SKM-1 (cell line): Measurements from ENCODE around the gene ECHDC3.
"Not testable (repeated sequence)": the region's sequence is repeated elsewhere in the genome, so short reads cannot be mapped to it uniquely, and the experiment has no call there.

Experiments used
- DNase-seq: peaks from one replicate; lab custom pipeline; 2025; ENCODE audit not compliant: unreplicated experiment; lab: John Stamatoyannopoulos, UW

Gene ECHDC3

DNA sequence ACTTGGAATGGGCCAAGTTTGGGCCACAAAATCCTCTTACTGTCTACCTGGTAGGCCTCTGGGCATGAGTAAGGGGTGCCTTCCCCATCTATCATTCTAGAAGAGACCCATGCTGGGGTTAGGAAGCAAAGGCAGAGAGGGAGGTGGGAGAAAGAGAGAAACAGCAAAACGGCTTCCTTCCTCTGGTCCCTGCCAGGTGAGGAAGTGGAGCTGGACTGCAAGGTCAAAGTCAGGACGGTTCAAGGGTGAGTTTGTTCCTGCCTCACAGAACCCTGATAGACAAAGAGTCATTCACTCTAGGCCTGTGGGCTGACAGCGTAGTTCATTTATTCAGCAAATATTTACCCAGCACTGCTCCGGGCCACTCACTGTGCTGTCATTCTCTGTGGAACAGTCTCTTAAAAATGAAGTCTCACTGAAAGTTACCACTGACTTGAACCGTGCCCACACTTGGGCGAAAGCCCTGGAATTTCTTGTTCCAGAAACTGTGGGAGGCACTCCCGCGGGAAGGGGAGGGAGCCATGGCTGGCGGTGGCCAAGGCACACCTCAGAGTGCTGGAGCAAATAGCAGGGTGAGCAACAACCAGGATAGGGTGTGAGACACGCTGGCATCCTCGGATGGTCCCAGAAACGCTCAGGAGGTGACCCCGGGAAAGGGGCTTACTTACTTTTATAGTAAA lies 26.2 kb upstream of the ECHDC3 start:
- DNase-seq: no peak

DNA sequence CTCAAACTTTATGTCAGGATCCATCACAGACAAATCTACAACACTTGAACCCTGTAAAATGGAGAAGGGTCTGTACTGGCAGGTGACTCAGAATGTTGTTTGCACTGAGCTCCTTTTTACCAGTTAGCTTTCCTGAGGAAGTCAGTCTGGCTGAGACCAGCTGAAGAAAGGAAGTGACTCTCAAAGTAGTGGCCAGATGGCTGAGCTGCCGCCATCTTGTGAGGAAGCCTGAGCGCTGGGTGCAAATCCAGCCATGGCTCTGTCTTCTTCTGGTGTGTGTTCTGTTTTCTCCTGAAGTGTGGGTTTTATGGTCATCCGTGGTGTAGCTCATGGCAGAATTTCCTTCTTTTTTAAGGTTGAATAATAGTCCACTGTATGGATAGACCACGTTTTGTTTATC lies 25.5 kb upstream of the ECHDC3 start:
- DNase-seq: no peak

DNA sequence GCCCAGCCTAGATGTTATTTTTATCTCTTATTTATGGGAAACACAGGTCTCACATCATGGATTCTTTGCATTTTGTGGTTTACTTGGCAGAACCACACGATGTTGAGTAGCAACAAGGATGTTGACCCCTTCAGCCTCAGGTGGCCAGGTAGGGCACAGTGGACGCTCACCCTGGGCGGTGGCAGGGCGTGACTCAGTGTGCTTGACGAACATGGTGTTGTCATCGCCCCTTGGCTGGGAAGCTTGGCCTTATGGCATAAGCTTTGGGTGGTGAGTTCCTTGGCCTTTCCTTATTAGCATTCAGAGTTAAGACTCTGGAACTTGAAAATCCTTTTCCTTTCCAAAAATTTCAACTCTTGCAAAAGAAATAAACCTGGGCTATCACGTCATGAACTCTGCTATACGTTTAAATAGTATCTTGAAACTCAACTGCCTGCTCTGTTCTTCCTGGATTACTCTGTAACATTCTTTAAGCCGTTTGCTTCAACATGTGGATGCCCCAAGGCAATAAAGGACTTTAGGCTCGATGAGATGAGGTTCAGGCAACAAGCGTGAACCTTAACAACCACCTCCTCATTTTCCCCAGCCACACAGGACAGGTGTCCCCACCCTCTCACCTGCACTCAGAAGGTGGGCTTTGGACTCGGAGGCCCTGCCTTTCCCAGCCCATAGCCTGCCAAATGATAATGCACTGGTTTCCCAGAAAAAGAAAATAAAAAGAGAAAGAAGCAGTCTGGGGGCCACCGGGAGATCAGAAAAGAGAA lies 22.5 kb upstream of the ECHDC3 start:
- no peak for DNase-seq

DNA sequence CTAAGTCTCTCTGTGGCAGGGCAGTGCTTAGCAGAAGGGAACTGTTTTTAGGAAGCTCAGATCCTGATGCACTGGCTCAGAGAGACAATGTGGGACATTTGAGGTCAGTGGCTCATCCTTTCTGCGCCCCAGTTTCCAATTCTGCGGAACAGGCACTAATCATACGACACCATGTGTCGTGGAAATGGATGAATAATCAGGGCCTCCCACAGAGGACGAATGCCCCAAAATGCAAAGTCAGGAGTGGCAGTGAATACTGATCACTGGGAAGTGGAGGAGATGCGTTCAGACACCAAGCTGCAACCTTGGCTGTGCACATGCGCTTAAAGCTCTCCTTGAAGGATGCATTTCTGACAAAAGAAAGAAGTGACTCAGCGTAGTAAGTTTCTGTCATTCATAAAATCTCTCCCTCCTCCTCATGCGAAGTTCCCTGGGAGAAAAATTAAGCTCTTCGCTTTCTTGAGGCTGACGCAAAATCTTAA lies 21.9 kb upstream of the ECHDC3 start:
- DNase-seq: no peak

DNA sequence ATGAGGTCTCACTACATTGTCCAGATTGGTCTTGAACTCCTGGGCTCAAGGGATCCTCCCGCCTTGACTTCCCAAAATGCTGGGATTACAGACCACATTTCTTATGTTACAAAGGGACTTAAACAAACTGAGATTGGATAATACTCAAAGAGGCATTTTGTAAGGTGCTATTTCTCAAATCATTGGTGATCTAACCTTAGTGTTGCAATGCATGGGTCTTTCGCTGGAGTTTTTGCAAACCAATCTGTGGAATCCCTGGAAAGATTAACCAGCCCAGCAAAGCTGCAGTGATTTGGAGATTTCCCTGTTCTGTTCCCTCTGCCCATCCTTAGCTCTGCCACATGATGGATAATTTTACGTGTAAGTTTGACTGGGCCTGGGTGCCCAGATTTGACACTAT lies 20.4 kb upstream of the ECHDC3 start:
- no peak for DNase-seq

DNA sequence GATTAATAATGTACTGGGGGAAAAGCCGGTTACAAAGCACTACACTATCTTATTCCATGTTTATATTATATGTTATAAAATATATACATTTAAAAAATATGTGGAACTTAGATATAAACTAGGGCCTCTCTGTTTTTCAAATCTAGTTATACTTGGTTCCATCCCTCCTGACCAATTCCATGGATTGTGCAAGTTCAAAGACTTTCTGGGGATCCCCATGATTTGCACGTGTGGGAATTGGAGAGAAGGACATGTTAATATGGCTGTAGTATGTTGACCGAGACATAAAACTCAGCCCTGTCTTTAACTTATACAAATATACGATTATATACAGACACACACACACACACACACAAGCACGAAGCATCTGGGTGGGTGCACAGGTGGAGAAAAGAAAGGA lies 18.8 kb upstream of the ECHDC3 start:
- DNase-seq: no peak

DNA sequence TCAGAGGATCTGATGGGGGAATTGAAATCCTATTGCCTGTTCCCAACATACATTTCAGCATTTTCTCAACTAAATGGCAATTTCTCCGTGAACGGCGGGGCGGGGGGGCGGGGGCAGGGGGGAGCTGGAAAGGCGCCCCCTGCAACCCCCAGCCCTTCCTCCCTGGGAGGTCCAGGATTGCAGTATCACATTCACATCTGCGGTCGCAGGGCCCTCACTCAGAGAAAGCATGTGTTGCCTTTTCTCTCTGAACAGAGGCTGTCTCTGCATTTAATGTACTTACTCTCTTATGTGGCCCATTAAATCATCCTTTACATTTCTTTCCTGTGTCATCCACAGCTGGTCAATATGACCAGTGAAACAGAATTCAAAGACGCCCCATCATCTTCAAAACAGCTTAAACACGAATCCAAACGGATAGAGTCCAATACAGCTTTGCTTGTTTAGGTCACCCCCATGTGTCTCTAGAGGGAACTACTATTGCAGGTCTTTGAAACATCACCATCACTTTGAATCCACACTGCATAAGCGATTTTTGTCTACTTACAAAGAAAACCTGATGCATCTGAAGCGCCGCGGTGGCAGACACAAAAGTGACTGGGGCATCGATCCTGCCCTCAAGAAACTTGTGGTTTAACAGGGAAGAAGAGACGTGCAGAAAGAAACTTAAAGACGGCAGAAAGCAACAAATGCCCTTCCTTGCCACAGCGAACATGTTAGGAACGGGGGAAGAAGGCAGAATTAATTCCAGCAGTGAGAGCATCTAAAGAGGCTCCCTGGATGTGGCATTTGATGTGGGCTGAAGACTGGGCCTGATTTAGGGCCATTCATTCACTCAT lies 17.0 kb upstream of the ECHDC3 start:
- no peak for DNase-seq

DNA sequence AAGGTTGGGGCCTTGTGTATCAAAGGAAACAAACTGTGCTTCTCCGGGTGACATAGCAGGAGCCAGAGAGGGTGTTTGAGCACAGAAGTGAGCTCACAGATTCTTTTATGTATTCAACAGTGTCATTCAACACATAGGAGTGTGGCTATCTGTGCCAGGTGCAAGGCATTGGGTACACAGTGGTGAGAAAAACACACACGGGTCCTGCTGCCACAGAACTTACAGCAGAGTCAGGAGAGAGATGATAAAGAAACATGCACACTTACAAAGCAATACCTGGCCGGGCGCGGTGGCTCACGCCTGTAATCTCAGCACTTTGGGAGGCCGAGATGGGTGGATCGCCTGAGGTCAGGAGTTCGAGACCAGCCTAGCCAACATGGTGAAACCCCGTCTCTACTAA lies 16.3 kb upstream of the ECHDC3 start:
- DNase-seq: no peak

DNA sequence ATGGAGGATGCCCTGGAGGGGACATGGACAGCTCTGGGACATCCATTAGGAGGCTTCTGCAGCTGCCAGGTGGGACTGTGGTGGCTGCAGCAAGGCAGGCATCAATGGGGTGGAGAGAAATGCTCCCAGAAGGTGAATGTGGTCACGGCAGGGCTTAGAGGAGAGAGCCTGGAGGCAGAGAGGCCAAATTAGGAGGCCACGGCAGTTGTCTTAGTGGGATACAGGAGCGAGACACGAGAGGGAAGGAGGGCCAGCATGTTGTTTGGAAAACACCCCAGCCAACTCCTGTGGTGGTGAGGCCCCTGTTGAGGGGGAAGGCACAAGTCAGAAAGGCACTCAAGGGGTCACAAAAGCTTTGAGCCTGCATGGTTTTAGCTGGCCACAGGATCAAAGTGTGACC lies 14.6 kb upstream of the ECHDC3 start:
- no peak for DNase-seq

DNA sequence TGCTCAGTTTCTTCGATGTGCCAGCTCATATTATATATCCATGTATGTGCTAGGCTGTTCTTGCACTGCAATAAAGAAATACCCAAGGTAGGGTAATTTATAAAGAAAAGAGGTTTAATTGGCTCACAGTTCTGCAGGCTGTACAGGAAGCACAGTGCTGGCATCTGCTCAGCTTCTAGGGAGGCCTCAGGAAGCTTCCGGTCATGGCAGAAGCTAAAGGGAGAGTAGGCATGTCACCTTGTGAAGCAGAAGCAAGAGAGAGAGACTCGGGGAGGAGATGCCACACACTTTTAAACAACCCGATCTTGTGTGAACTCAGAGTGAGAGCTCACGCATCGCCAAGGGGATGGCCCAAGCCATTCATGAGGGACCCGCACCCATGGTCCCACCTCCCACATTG lies 13.8 kb upstream of the ECHDC3 start:
- DNase-seq: no peak

DNA sequence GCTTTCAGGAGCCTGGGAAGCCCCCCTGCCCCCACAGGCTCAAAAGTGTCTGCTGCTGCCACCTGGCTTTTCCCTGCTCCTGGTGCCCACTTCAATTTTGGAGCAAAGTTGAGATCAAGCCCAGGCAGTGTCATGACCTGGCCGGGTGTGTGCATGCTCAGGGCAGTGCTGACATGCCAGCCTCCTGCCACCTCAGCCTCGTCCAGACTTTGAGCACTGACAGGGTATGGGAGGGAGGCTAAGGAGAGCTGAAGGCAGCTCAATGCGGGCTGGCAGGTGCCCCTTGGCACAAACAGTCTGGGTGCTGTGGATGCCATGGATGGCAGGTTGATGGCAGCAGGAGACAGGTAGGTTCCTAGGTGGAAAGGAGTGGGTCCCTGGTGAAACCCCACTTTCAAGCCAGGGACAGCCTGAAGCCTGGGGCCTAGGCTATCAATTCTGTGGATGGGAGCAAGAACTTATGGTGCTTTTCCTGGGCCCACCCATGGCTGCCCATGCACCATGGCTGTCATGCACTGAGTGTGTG lies 12.3 kb upstream of the ECHDC3 start:
- no peak for DNase-seq

DNA sequence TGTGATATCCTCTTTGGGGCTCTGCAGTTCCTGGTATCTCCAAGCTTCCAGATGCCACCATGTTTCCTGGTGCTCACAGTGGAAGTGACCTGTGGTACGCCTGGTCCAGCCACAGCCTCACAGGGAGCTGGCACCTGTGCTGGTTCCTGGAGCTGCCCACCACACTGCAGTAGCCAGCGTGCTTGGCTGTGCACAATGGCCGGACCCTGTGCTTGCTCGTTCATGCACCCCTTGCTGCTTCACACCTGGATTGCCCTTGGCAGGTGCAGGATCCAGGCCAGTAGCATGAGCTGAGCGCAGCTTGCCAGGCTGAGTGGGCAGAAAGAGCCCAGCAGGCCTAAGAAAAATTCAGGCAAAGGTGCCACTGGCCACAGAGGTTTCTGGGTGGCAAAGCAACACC lies 11.4 kb upstream of the ECHDC3 start:
- DNase-seq: no peak

DNA sequence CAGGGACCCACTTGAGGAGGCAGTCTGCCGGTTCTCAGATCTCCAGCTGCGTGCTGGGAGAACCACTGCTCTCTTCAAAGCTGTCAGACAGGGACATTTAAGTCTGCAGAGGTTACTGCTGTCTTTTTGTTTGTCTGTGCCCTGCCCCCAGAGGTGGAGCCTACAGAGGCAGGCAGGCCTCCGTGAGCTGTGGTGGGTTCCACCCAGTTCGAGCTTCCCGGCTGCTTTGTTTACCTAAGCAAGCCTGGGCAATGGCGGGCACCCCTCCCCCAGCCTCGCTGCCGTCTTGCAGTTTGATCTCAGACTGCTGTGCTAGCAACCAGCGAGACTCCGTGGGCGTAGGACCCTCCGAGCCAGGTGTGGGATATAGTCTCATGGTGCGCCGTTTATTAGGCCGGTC lies 5.4 kb upstream of the ECHDC3 start:
- DNase-seq: not testable (repeated sequence)

DNA sequence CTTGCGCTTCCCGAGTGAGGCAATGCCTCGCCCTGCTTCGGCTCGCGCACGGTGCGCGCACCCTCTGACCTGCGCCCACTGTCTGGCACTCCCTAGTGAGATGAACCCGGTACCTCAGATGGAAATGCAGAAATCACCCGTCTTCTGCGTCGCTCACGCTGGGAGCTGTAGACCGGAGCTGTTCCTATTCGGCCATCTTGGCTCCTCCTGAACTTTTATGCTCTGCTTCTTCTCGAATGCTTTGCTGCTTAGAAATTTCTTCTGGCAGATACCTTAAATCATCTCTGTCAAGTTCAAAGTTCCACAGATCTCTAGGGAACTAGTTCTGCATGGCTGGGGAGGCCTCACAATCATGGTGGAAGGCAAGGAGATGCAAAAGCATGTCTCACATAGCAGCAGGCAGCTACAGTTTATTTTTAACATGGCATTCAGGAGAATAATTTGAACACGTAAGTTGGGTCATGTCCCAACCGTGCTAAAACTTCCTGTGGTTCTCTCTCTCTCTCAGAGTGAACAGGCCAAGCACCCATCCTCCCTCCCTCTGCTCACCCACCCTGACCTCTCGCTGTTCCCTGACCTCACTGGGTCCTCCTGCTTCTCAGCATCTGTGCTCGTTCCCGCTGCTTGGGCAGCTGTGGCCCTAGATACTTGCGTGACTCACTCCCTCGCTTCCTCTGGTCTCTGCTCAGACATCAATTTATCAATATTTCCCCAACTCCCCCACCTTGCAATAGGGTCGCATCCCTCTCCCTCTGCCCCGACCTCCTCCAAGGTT lies 4.7 kb upstream of the ECHDC3 start:
- not testable (repeated sequence) for DNase-seq

DNA sequence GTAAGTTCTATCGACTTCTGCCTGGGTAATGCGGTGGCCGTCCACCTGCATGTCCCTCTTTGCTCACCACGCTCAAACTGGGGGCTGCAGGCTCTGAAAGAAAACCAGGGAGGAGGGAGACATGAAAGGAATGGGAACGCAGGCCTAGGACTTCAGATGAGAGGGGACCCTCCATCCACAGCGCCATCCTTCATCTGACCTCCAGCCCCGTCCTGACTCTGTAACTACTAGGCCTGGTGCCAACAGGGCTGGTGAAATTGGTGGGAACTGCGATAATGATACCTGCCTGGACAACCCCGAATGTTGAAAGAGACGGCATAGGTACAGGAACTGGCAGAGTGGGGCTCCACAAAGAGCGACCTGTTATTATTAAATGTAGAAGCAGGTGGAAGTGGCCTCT lies 1.3 kb upstream of the ECHDC3 start:
- no peak for DNase-seq

DNA sequence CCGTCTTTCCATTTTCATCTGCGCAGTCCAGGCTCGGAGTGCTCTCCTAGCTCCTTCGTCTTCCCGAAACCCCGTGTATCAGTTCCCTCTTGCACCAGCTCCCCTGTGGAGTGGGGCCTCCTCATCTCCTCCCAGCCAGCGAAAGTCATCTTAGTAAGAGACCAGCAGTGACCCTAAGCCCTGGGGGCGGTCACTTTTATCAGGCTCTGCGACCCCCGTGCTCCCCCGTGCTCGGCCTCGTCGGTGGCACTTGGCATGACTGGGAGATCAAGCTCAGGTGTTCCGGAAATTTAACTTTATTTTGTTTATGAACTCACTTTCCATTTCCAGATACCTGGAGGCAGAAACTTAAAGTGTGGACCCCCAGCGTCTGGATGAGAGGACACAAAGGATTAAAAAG lies 574 bp upstream of the ECHDC3 start:
- no peak for DNase-seq

DNA sequence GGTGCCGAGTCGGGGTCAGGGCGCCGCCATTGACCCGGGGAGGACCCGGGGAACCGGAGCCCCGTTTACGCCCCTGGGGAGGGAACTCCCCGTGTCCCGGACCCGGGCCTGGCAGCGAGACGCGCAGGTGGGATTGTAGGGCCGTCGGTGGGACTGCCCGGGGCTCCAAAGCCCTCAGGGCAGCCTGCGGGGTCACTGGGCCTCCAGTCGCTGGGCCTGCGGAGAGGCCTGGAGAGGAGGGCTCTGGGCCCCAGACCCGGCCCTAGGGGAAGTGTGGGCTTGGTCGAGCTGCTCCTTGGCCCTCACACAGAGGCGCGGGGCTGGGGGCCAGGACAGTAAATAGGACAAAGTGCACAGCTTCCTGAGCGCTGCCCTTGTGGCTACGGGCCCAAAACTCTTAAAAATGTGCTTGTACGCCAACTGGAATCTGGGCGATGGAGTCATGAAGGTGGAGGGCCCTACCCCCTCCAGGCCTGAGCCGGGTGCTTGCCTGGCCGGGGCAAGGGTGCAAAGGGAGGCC lies 657 bp downstream of the ECHDC3 start:
- DNase-seq: no peak

DNA sequence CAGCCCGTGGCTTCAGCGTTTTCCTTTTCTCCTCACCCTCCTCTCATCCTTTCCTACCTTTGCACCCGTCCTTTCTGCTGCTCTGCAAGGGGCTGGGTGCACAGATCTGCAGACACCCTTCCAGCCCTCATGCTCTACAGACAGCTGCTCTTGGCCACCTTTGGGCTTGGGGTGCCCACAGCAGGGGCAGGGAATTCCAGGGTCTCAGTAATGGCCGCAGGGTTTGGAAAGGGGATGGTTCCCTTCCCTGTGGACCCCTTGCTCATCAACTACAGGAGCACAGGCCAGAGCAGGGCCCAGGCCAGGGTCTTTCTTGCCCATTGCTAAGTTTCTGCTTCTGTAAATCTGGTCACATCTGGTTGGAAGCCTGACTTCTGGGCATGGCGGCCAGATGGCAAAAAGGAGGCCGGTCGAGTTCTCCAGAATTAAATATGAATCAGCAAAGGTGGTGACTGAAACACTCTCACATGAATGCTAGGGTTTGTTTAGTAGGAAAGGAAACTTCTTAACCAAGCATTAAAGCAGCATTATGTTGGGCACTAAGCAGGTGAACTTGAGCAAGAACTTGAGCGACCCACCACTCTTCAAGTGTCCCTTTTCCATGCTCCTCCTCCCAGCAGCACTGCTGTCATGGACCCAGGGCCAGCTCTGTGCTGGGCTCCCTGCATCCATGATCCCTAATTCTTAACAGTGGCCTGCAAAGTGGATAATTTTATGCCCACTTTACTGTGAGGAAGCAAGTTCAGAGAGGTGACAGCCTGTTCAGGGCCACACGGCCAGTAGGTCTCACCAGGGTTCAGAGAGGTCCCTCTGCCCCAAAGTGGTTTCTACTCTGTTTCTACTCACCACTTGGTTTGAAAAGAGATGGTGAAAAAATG lies 1.5 kb downstream of the ECHDC3 start:
- DNase-seq: no peak

DNA sequence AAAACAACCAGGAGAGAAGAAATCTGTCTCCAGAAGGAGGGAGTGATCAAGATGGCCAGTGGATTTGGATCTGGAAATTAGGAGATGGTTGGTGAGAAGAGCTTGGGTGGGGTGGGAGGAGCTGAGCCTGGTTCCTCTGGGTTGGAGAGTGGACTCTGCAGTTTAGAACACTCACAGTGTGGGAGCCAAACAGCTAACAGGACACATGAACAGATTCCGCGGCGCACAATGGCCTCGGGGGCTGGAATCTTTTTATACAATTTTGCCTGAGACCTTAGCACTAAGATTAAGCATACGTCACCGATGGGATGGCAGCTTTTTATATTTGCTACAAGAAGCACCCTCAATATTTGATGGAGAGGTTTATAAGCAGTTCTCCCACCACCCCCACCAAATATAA lies 2.9 kb downstream of the ECHDC3 start:
- DNase-seq: no peak
